NT2/D1 (cell line): ENCODE data around the gene IL17A.

Experiments used
- DNase-seq: peaks from one replicate; pipeline ENCODE4 v3.0.0-alpha.2; 2011; ENCODE audit warnings: low read depth, low spot score
- H3K27me3 ChIP-seq: 2 replicates; pipeline ENCODE4 v1.6.0; 2011; ENCODE audit warnings: mild to moderate bottlenecking; ENCODE audit not compliant: insufficient read length, insufficient read depth
- H3K36me3 ChIP-seq: 2 replicates; pipeline ENCODE4 v1.6.1; 2011; ENCODE audit warnings: mild to moderate bottlenecking, low read length, mixed read lengths; ENCODE audit not compliant: insufficient read depth, insufficient read length
- H3K4me1 ChIP-seq: 2 replicates; pipeline ENCODE4 v1.5.1; 2011; ENCODE audit not compliant: insufficient read depth, insufficient read length
- H3K4me3 ChIP-seq: 2 replicates; pipeline ENCODE4 v1.5.1; 2011; ENCODE audit warnings: low read depth; ENCODE audit not compliant: insufficient read length
- H3K9ac ChIP-seq: 2 replicates; pipeline ENCODE4 v1.6.0; 2011; ENCODE audit warnings: low read depth; ENCODE audit not compliant: insufficient read length
- H3K9me3 ChIP-seq: 2 replicates; pipeline ENCODE4 v1.5.1; 2011; ENCODE audit warnings: mild to moderate bottlenecking, low read length; ENCODE audit not compliant: insufficient read depth
- SUZ12 ChIP-seq: IDR thresholded peaks from 2 replicates; pipeline ENCODE4 v1.6.1; 2011; ENCODE audit not compliant: insufficient read length, insufficient read depth; ENCODE audit errors: extremely low read depth
- YY1 ChIP-seq: IDR thresholded peaks from 2 replicates; pipeline ENCODE4 v1.6.1; 2011; ENCODE audit not compliant: insufficient read length, insufficient read depth
- ZNF274 ChIP-seq: IDR thresholded peaks from 2 replicates; pipeline ENCODE4 v1.6.1; 2011; ENCODE audit warnings: mild to moderate bottlenecking, low read depth, low read length

The IL17A gene

DNA sequence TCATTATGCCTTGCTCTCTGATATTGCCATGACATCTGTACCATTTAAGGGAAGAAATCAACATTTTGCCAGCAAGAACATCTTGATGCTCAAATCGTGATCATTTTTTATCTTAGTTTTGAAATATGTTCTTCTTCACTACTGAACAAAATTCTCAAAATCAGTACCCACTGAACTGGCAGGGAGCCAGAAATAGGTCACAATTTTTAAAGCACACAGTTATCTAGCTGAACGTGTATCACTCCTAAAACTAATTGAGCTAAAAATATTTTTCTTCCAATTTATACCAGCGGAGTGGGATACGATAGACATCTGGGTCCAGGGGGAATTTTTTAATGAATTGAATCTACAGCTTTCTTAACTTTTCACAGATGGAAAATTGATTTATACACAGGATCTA is 46.8 kb downstream of the IL17A start:
- H3K4me3 ChIP-seq, result no peak overlapping the region
- no peak for TF ChIP-seq ZNF274
- DNase-seq, result no peak

DNA sequence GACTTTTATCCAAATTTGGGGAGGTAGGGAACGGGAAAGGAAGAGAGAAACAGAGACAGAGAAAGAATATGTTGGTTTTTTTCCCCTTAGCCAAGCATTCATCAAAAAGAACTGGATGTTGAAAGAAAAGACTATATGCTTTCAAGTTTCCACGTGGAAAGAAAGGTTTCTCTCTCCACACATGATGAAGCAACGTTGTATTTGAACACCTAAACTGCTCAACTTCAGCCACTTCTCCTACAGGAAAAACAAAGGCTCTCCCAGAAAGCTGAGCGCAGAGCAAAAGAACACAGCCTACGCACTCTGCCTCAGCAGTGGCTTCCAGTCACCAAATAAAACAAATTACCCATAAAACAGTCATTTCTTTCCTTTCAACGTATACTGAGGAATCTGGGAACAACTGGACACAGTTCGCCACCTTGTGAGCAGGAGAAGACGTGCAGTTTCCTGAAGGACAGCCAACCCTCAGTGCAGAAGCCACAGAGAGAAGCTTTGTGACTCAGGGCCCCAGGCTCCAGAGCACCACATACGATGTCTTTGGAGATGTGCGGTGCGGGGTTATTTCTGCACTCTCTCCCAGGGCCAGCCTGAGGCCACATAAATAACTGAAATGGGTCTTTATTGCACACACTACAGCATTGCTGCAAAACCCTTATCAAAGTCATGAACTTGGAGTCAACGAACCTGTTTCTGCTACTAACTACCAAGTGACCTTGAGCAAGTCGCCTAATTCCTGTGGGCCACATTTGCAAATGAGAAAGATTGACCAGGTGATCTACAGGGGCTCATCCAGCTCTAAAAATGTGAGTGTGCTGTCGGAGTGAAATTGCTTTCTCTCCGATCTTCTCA is 48.0 kb downstream of the IL17A start:
- no peaks in the 10 kb centered on the region for H3K36me3 ChIP-seq
- H3K4me1 ChIP-seq, result peaks cover 2% of the 10 kb centered on the region
- DNase-seq, result peak; percentile 44
- H3K9ac ChIP-seq, result no peak overlapping the region
- no peak overlapping the region for H3K4me3 ChIP-seq
- H3K9me3 ChIP-seq, result no peaks in the 10 kb centered on the region
- TF ChIP-seq YY1, result no peak
- no peak for TF ChIP-seq SUZ12
- TF ChIP-seq ZNF274, result no peak
- no peaks in the 10 kb centered on the region for H3K27me3 ChIP-seq

More for the DNA sequence above, 46.8 kb downstream of the IL17A start:
- H3K9ac ChIP-seq, result no peak overlapping the region
- no peaks in the 10 kb centered on the region for H3K36me3 ChIP-seq
- peaks cover 2% of the 10 kb centered on the region for H3K4me1 ChIP-seq
- no peaks in the 10 kb centered on the region for H3K9me3 ChIP-seq
- H3K27me3 ChIP-seq, result no peaks in the 10 kb centered on the region
